GM18861 (cell line): ENCODE results near the gene CCR5AS.
"Not testable (repeated sequence)": the region's sequence is repeated elsewhere in the genome, so short reads cannot be mapped to it uniquely, and the experiment has no call there.

Experiments
- ATAC-seq: cut with Tn5 transposase; IDR thresholded peaks from one replicate; pipeline ENCODE4 v1.9.1; 2021; ENCODE audit not compliant: unreplicated experiment

Gene CCR5AS

DNA sequence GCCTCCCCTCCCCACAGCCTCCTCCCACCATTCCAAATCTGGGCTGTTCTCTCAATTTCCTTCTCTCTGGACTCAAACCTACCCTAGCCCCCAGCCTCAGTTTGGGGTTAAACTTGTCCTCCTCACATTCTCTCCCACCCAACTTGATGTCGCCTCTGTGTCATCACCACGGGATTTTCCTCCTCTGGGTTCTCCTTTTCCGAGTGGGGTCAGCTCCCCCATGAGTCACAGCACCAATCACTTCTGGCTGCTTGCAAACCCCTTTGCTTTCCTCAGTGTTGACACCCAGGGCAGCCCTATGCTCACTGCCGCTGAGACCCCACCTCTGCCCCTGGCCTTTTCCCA, 451 bp downstream of the CCR5AS start:
- no peak for ATAC-seq

DNA sequence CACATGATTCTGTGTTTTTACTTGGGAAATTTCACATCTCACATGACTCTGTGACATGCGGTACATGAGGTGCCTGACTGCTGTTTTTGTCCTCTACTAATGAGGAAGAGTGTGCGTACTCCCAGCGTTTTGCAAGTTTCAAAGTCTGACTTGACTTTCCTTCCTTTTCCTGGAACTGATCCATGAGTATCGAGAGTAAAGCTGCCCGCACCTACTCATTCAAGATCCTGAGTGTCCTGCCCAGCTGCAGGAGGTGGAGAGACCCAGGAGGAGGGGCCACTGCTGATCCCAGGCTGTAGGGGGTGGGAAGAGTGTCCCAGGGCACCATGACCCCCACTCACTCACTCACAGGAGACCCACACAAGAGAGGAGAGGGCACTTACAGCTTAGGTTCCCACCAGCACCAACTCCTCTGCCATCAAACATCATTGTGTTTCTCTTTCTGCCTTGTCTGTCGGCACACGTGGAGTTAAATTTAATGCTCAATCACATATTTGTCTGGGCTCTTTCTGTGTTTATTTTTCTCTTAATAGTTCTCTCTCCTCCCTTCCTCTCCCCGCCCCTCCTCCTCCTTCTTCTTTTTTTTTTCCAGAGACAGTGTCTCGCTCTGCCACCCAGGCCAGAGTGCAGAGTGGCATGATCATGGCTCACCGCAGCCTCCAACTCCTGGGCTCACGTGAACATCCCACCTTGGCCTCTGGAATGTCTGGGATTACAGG, 1.4 kb downstream of the CCR5AS start:
- no peak for ATAC-seq

- not testable (repeated sequence) for ATAC-seq
Measured at GRCh38 chr3:46402902-46403301, 4.0 kb downstream of the CCR5AS start.

GRCh38 chr3:46401579-46401978, 5.3 kb downstream of the CCR5AS start:
- ATAC-seq, result no peak

DNA sequence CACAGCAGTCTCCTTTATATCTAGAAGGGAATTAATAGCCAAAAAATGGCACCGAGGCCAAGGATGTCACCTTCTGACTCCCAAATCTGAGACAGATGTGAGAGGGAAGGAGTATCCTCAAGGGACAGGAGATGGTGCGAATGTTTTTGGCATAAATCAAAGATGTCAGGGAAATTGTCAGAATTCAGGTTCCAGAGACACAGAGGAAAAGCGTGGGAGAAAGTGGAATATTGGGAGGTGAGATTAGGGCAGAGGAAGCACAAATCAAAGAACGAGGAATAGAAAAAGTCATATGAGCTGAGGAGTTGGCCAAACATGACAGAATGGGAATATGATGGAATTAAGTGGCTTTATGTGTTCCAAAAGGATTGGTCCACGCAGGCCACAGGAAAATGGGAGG, 6.0 kb downstream of the CCR5AS start:
- no peak for ATAC-seq

DNA sequence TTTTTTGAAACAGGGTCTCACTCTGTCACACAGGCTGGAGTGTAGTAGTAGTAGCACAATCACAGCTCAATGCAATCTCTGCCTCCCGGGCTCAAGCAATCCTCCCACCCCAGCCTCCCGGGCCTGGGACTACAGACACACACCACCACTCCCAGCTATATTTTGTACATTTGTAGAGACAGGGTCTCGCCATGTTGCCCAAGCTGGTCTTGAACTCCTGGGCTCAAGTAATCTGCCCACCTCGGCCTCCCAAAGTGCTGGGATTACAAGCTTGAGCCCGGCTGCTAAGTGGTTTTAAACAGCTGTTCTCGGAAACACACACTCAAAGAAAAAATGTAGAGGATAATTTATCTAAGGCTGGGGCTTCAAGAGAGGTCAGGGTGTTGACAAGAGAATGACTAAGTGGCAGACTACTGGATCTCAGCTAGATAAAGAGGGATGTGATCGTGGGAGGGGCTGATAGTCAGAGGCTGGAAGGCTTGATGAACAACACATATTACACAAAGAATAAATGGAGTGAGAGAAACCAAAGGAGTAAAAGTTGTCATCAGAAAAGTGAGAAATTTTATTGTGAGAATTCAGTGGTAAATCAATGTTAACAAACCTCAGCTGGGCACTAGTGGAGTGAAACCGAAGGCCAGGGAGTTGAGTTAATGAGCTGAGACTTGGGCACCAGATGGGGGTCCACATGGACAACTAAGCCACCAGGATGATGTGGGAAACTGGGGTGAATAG, 6.7 kb downstream of the CCR5AS start:
- no peak for ATAC-seq

DNA sequence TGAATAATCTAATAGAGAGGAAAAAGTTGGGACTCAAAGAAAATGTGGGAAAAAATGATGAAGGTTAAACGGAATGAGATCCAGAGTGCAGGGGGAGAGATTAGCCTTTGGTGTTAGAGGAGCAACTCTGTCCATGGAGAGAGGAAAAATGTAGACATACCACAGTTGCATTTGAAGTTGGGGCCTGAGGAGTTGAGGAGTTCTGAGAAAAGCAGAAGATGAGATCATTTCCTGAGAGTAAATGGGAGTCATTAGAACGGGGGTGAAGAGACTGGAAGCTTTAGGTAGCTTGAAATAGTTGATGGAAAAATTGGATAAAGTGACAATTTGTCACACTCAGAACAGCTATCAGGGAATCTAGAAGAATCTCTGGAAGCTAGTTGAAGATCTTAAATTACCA, 7.3 kb downstream of the CCR5AS start:
- no peak for ATAC-seq

DNA sequence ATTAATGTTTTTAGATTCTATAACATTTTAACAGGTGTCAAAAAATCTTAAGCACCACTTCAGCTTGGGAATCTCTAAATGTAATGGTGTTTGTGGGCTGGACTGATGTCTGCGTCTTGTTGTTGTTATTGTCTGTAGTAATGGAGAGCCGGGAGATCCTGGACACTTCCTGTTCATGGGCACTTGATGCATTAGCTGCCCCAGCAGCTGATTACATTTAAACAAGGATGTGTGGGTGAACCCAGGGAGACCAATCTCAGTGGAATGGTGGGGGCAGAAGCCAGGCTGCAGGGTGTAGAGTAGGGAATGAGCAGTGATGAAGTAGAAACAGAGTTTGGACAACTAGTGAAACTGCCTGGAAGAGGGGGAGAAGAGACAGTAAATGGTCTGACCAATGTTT, 7.8 kb downstream of the CCR5AS start:
- no peak for ATAC-seq

DNA sequence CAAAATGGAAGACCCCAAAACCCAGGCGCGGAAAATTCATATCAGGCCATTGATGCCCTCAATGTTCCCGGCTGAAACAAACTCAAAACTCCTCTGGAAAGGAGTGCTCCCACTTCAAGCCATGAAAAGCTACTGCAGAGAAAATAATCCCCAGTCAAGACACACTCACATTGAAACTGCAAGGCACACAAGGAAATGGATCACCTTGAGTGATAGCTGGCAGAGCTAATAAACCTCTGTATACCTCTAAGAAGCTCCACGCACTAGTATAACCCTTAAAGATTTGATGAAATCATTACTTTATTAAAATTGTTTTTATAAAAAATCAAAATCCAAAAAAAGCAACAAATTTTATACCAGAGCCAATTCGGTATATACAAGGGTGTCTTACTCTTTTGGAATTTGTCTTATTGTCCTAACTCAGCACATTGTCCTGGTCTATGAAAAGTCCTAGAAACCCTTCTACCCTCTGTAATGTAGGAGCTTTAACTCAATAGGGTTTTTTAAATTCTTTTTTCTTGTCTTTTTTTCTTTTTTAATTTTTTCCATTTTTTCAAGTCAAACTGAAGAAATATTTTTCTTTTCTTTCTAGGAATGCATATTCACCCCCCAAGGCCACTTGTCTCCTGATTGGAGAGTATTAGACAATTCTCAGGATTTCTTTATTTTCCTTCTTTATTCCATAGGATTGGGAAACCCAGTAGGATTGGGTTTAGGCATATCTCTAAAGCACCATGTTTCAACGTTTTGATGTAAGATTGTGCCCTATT, 8.5 kb downstream of the CCR5AS start:
- ATAC-seq, result no peak

GRCh38 chr3:46397111-46397510, 9.8 kb downstream of the CCR5AS start:
- no peak for ATAC-seq

DNA sequence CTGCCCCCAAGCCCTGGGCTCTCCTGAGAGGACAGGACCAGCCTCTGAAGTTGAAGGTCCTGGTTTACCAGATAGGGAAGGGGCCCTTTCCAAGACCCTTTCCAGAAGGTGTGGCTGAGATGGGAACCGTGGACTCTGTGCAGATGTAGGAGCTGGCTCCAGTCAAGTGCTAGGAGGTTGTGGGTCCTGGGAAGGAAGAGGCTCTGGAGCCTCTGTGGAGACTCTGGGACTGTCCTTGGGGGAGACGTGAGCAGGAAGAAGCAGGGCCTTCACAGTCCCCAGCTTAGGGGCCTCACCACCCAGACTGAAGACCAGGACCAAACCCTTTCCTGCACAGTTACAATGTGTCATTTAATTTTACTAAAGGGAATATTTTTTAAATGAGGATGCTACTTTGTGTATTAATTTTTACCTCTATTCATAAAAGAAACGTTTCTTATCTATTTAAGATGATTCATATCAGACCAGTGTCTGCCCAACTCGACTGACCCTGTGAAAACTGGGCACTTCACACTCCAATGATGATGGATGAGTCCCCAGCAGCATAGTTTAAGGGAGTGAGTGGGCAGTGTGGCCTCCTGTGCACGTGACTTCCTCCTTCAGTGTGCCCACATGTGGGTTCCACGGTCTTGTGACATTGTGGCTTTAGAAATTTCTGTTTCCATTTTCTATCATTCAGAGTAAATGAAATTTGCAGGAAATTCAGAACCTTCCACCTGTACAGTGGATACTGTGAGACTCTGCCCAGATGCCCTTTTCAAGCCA, 10.9 kb downstream of the CCR5AS start:
- no peak for ATAC-seq

DNA sequence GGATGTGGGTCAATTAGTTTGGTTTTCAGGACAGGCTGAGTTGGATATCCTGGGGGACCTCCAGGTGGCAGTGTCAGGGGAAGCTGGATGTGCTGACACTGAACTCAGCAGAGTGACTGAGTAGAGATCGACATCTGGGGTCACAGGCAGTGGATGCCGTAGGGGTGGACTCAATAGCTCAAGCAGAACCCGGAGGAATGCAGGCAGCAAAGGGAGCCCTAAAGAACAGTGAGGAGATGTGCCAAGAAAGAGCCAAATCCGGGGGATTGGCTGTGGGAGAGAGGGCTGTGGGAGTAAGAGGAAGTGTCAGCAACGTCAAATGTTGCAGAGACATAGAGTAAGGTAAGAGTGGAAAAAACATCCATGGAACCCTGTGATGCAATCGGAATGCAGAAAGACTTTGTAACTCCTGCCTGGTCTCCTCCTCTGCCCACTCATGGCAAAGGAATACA, 11.6 kb downstream of the CCR5AS start:
- ATAC-seq, result no peak

DNA sequence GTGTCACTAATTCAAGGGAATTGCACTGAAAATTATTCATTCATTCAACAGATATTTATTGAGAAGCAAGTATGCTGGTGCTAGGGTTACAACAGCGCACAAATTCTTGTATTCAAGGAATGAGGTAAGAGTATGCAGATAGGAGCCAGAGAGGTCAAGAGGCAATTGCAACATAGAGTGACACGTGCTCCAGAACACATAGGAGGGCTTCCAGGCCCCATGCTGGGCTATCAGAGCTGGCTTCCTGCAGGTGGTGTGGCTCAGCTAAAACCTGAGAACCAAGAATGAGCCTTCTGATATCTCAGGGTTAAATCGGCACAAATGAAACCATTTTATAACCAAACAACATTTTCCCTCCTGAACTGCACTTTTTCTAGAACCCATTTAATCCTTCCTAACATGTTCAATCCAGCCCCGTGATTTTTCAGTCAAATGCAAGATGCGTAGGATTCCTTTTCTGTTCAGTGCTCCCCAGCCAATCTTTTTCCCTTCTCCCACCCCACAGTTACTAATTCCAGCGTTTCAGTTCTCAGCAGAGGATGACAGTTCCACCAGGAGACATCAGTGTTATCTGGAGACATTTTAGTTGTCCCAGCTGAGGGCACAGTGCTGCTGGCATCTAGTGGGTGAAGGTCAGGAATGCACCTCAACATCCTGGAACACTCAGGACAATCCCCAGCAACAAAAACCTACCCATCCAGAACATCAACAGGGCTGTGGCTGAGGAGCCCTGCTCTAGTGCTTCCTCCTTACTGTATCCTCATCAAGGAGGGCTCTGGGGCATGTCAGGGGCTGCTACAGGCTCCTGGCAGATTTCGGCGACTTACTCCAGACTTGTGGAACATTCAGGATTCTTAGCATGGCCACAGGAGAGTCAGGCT, 13.1 kb downstream of the CCR5AS start:
- no peak for ATAC-seq

GRCh38 chr3:46393011-46393410, 13.9 kb downstream of the CCR5AS start:
- no peak for ATAC-seq

- ATAC-seq, result not testable (repeated sequence)
Measured at GRCh38 chr3:46391526-46391925, 15.3 kb downstream of the CCR5AS start.

- ATAC-seq, result no peak
Measured at GRCh38 chr3:46389306-46389705, 17.6 kb downstream of the CCR5AS start.

- ATAC-seq, result not testable (repeated sequence)
Measured at GRCh38 chr3:46388847-46389246, 18.0 kb downstream of the CCR5AS start.

GRCh38 chr3:46386205-46386604, 20.7 kb downstream of the CCR5AS start:
- no peak for ATAC-seq

DNA sequence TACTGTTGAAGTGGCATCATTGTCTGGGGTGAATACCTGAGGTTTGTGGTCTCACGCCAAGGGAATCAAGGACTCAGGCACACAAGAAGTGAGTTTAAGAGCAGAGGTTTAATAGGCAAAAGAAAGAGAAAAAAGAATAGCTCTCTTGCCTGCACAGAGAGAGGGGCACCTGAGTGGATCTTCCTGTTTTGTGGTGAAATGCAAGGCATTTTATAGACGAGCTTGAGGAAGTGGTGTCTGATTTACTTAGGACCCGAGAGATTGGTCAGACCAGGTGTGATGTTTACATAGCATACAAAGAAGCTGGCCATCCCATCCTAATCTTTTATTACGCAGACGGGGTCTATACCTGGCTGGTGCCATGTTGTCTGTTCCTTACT, 22.9 kb downstream of the CCR5AS start:
- ATAC-seq, result no peak
